Mucosa of descending colon (tissue), 3 donors: ENCODE results near the gene STK4. TPM values are rescaled to one million over a fixed set of nuclear protein-coding genes. Genes with fewer than 3 reads are reported as not detected.

ENCODE experiments used
- ATAC-seq: fragments of 200-7000 bp; cut with Tn5 transposase; one replicate; pipeline ENCODE4 v1.9.1; 2020; ENCODE audit warnings: mild to moderate bottlenecking, moderate library complexity
- DNase-seq, 3 donors: peaks; one replicate each; pipeline ENCODE4 v3.0.0-alpha.2; 2020
- H3K36me3 ChIP-seq: fragments of 200-600 bp; one replicate; pipeline ENCODE4 v1.8.0; 2021; ENCODE audit warnings: low read depth, mild to moderate bottlenecking
- H3K4me1 ChIP-seq: fragments of 200-600 bp; one replicate; pipeline ENCODE4 v1.8.0; 2021; ENCODE audit warnings: low read depth, mild to moderate bottlenecking
- H3K4me3 ChIP-seq: fragments of 200-600 bp; one replicate; pipeline ENCODE4 v1.8.0; 2021; ENCODE audit warnings: mild to moderate bottlenecking
- H3K9me3 ChIP-seq: fragments of 200-600 bp; one replicate; pipeline ENCODE4 v1.8.0; 2021; ENCODE audit warnings: mild to moderate bottlenecking
- CTCF ChIP-seq: fragments of 200-600 bp; IDR thresholded peaks from one replicate; pipeline ENCODE4 v1.8.0; 2022; ENCODE audit warnings: antibody characterized with exemption, mild to moderate bottlenecking
- intact Hi-C, 2 donors: fragments of 100-400 bp; cut with DNase I in 1 of 2; cut with micrococcal nuclease in 1 of 2; formaldehyde crosslinking; loops; one replicate each; pipeline versions ENCODE4 v1.11.0 to v1.11.1; 2022; cut with DNase I, micrococcal nuclease
- total RNA-seq, 3 donors: library from RNA; stranded (reverse); fragmentation: NEBNext Ultra II Directional in 2 of 3; extraction: Animal tissue kit (Norgen Biotek cat#: 25700) in 2 of 3; gene quantifications; one replicate each; pipeline versions ENCODE4 v1.2.1 to v1.2.4, GENCODE V29; 2021 to 2023
- donor health status: DM: no; HTN: no; CAD: no; lungs with moderate emphysema.
- donor health status: DM: no; HTN: no; CAD: no.
- donor health status: DM: no; HTN: yes; CAD: no.

The STK4 gene
- total RNA-seq, 3 donors from 2014 or later: 34.2 to 42.0 (median 36.6) TPM

- intact Hi-C loops: no loop called here
- DNase-seq: no peak
- Histone ChIP-seq H3K4me1 (no peaks in the 10 kb centered on the region), H3K4me3 (no peak overlapping the region), H3K9me3 (no peaks in the 10 kb centered on the region), H3K36me3 (no peaks in the 10 kb centered on the region)
- ATAC-seq: no peak
- TF ChIP-seq CTCF: no peak
Observed at GRCh38 chr20:45115386-45115774, 149.1 kb downstream of the STK4 start.

- no peaks in the 10 kb centered on the region for H3K9me3 ChIP-seq
- H3K4me3 ChIP-seq: no peak overlapping the region
- H3K4me1 ChIP-seq: no peaks in the 10 kb centered on the region
- no peaks in the 10 kb centered on the region for H3K36me3 ChIP-seq
- DNase-seq (no peak), ATAC-seq (no peak)
- intact Hi-C loops: no loop called here
- TF ChIP-seq CTCF: no peak
Observed at GRCh38 chr20:45115829-45116228, 149.5 kb downstream of the STK4 start.

GRCh38 chr20:45117581-45117980 is 151.3 kb downstream of the STK4 start:
- intact Hi-C loops: no loop called here
- ATAC-seq: peak; percentile 97

GRCh38 chr20:45118028-45118427 is 151.7 kb downstream of the STK4 start:
- ATAC-seq (no peak), DNase-seq (no peak)
- no peaks in the 10 kb centered on the region for H3K4me1 ChIP-seq
- H3K9me3 ChIP-seq: no peaks in the 10 kb centered on the region
- no peak overlapping the region for H3K4me3 ChIP-seq
- H3K36me3 ChIP-seq: no peaks in the 10 kb centered on the region
- intact Hi-C loops: no loop called here
- TF ChIP-seq CTCF: no peak

More at GRCh38 chr20:45117581-45117980, 151.3 kb downstream of the STK4 start:
- peak in 1 of 3 donors; percentile 72 for DNase-seq
- Histone ChIP-seq H3K4me1 (no peaks in the 10 kb centered on the region), H3K4me3 (no peak overlapping the region), H3K36me3 (no peaks in the 10 kb centered on the region), H3K9me3 (no peaks in the 10 kb centered on the region)
- TF ChIP-seq CTCF: no peak

- ATAC-seq: no peak
- Histone ChIP-seq H3K9me3 (no peaks in the 10 kb centered on the region), H3K4me3 (no peak overlapping the region), H3K4me1 (no peaks in the 10 kb centered on the region), H3K36me3 (no peaks in the 10 kb centered on the region)
- intact Hi-C loops: no loop called here
- no peak for DNase-seq
- TF ChIP-seq CTCF: no peak
Observed at GRCh38 chr20:45119556-45120266, 153.4 kb downstream of the STK4 start.
